Left lung (tissue), 10 donors: ENCODE results near the gene SLC22A23. TPM values are rescaled to one million over a fixed set of nuclear protein-coding genes. Genes with fewer than 3 reads are reported as not detected.

Experiments used
- ATAC-seq: fragments of 200-7000 bp; cut with Tn5 transposase; one replicate; pipeline ENCODE4 v1.9.1; 2020; ENCODE audit warnings: moderate library complexity
- DNase-seq, 4 donors: peaks; one replicate each; pipeline ENCODE4 v3.0.0-alpha.2; 2013 to 2020
- H3K27ac ChIP-seq, 2 donors: fragments of 200-600 bp; sonication (generic) in 1 of 2; one replicate each; pipeline versions ENCODE4 v1.5.0 to v1.8.0; 2020 to 2021
- H3K27me3 ChIP-seq, 2 donors: fragments of 200-600 bp; sonication (generic) in 1 of 2; one replicate each; pipeline versions ENCODE4 v1.5.0 to v1.8.0; 2020 to 2021
- H3K36me3 ChIP-seq, 2 donors: fragments of 200-600 bp; sonication (generic) in 1 of 2; one replicate each; pipeline versions ENCODE4 v1.5.0 to v1.8.0; 2020 to 2021
- H3K4me1 ChIP-seq, 2 donors: fragments of 200-600 bp; one replicate each; pipeline ENCODE4 v1.8.0; 2021
- H3K4me3 ChIP-seq, 2 donors: fragments of 200-600 bp; sonication (generic) in 1 of 2; one replicate each; pipeline versions ENCODE4 v1.5.0 to v1.8.0; 2020 to 2021; ENCODE audit warnings: mild to moderate bottlenecking in 1 of 2
- H3K9me3 ChIP-seq, 2 donors: fragments of 200-600 bp; sonication (generic) in 1 of 2; one replicate each; pipeline versions ENCODE4 v1.5.0 to v1.8.0; 2020 to 2021
- intact Hi-C, 2 donors: fragments of 100-400 bp; cut with DNase I; formaldehyde crosslinking; loops; one replicate each; pipeline versions ENCODE4 v1.11.2 to v1.14.2; 2022
- polyA plus RNA-seq, 6 donors: library from polyadenylated mRNA; unstranded; fragments of 120-200 nt; gene quantifications; one replicate each; pipeline ENCODE4 v1.2.1, GENCODE V29; 2013; ENCODE audit not compliant: insufficient read length in 6 of 6
- total RNA-seq, 2 donors: library from RNA; stranded (reverse); fragmentation: NEBNext Ultra II Directional; extraction: Animal tissue kit (Norgen Biotek cat#: 25700); gene quantifications; one replicate each; pipeline ENCODE4 v1.2.1, GENCODE V29; 2021
- TF ChIP-seq, protein P1 (sequence below), 2 donors: fragments of 200-600 bp; sonication (generic) in 1 of 2; IDR thresholded peaks; one replicate each; pipeline versions ENCODE4 v1.5.0 to v1.8.0; 2021; ENCODE audit warnings: antibody characterized with exemption in 2 of 2
- donor health status: DM: no; HTN: yes; CAD: no.
- donor health status: DM: no; HTN: no; CAD: no.

SLC22A23 gene
- total and polyA plus RNA-seq, 8 donors, result 19.7 to 31.2 (median 23.9) TPM

DNA sequence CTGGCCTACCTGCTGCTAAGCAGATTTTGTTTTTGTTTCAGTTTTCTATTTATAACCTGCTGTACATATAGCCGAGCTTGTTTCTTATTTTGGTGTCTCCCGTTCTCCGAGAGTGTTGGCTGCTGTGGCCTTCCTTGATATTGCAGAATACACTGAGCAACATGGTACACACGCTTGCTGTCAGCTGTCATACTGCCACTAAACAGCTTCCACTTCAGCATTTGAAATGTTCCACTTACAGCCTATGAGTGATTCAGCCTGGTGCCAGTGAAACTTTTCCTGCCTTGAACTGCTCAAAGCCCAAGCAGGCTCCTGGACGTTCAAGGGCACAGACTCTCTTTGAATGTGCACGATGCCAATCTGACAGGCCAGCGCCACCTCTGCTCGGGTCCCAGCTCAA, 111.0 kb downstream of the SLC22A23 start:
- Histone ChIP-seq H3K36me3 (no peaks in the 10 kb centered on the region), H3K9me3 (no peaks in the 10 kb centered on the region), H3K27me3 (no peaks in the 10 kb centered on the region), H3K4me1 (peaks cover 3 to 5% of the 10 kb centered on the region in 2 donors), H3K27ac (no peak overlapping the region), H3K4me3 (no peak overlapping the region)
- ATAC-seq, result peak; percentile 81
- TF ChIP-seq, protein P1, sequence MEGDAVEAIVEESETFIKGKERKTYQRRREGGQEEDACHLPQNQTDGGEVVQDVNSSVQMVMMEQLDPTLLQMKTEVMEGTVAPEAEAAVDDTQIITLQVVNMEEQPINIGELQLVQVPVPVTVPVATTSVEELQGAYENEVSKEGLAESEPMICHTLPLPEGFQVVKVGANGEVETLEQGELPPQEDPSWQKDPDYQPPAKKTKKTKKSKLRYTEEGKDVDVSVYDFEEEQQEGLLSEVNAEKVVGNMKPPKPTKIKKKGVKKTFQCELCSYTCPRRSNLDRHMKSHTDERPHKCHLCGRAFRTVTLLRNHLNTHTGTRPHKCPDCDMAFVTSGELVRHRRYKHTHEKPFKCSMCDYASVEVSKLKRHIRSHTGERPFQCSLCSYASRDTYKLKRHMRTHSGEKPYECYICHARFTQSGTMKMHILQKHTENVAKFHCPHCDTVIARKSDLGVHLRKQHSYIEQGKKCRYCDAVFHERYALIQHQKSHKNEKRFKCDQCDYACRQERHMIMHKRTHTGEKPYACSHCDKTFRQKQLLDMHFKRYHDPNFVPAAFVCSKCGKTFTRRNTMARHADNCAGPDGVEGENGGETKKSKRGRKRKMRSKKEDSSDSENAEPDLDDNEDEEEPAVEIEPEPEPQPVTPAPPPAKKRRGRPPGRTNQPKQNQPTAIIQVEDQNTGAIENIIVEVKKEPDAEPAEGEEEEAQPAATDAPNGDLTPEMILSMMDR (IDR thresholded peaks at IDR 0.05), result no peak
- intact Hi-C loops, result no loop called here
- DNase-seq, result no peak

GRCh38 chr6:3343089-3343883, 113.6 kb downstream of the SLC22A23 start:
- intact Hi-C loops, result no loop called here
- H3K9me3 ChIP-seq, result no peaks in the 10 kb centered on the region
- H3K27ac ChIP-seq, result no peak overlapping the region
- H3K36me3 ChIP-seq, result no peaks in the 10 kb centered on the region
- ATAC-seq, result no peak
- H3K27me3 ChIP-seq, result no peaks in the 10 kb centered on the region
- TF ChIP-seq, protein P1 (IDR thresholded peaks at IDR 0.05), result no peak
- no peak for DNase-seq
- no peak overlapping the region for H3K4me3 ChIP-seq
- H3K4me1 ChIP-seq, result peaks cover 2 to 17% of the 10 kb centered on the region in 2 donors

GRCh38 chr6:3341467-3341866, 115.4 kb downstream of the SLC22A23 start:
- no peak for DNase-seq
- no peaks in the 10 kb centered on the region for H3K36me3 ChIP-seq
- peak; percentile 21 for ATAC-seq
- intact Hi-C loops, result no loop called here
- H3K4me1 ChIP-seq, result peaks cover 11 to 31% of the 10 kb centered on the region in 2 donors
- no peak overlapping the region for H3K4me3 ChIP-seq
- H3K9me3 ChIP-seq, result no peaks in the 10 kb centered on the region
- TF ChIP-seq, protein P1 (IDR thresholded peaks at IDR 0.05), result no peak
- no peaks in the 10 kb centered on the region for H3K27me3 ChIP-seq
- peak overlapping the region; percentile 26 to 73 for H3K27ac ChIP-seq

- no peaks in the 10 kb centered on the region for H3K9me3 ChIP-seq
- H3K27me3 ChIP-seq, result no peaks in the 10 kb centered on the region
- peaks cover 11 to 31% of the 10 kb centered on the region in 2 donors for H3K4me1 ChIP-seq
- no peak overlapping the region for H3K4me3 ChIP-seq
- H3K36me3 ChIP-seq, result no peaks in the 10 kb centered on the region
- peak overlapping the region; percentile 26 to 73 for H3K27ac ChIP-seq
- DNase-seq, result no peak
- TF ChIP-seq, protein P1 (IDR thresholded peaks at IDR 0.05), result no peak
- peak; percentile 2 for ATAC-seq
- intact Hi-C loops, result no loop called here
These were observed 116.0 kb downstream of the SLC22A23 start for GRCh38 chr6:3340894-3341293.

DNA sequence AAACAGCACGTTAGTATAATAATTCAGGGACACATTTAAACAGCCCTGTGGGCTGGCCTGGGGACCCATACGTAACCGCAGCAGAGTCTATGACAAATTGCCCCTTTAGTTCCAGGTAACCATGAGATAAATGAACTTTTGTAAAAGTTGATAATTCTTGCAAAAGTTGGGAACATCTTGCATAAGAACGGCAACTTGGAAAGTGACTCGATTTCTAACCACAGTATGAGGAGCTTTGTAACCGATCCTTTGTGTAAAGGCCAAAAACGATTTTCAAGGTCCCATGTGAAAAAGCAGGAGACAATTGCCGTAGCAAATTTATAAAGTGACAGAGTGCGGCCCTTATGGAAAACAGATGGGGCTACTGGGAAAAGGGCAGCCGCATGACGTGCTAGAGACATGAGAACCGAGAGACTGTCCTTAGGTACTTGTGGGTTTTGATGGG, 116.5 kb downstream of the SLC22A23 start:
- intact Hi-C loops, result no loop called here
- peaks cover 11 to 31% of the 10 kb centered on the region in 2 donors for H3K4me1 ChIP-seq

More for the DNA sequence above, 116.5 kb downstream of the SLC22A23 start:
- TF ChIP-seq, protein P1 (IDR thresholded peaks at IDR 0.05), result no peak
- Histone ChIP-seq H3K36me3 (no peaks in the 10 kb centered on the region), H3K9me3 (no peaks in the 10 kb centered on the region), H3K4me3 (no peak overlapping the region), H3K27ac (peak overlapping the region; percentile 26 to 73), H3K27me3 (no peaks in the 10 kb centered on the region)
- DNase-seq (no peak), ATAC-seq (no peak)
